Thymus (tissue), 11 donors: ENCODE measurements around the gene AFF2. TPM values are rescaled to one million over a fixed set of nuclear protein-coding genes. Genes with fewer than 3 reads are reported as not detected.
A peak's percentile ranks its signal among the peaks of the same experiment; 100 is the strongest.

Experiments used
- DNase-seq, 9 donors: peaks; one replicate each; pipeline ENCODE4 v3.0.0-alpha.2; 2013; ENCODE audit warnings: low spot score in 9 of 9, low read depth in 6 of 9, missing footprints in 1 of 9
- H3K27ac ChIP-seq, 2 donors: one replicate each; pipeline ENCODE4 v1.5.1; 2013; ENCODE audit warnings: control low read depth in 1 of 2, low read depth in 1 of 2, low read length in 1 of 2, mild to moderate bottlenecking in 1 of 2, moderate library complexity in 1 of 2
- H3K27me3 ChIP-seq, 2 donors: one replicate each; pipeline ENCODE4 v1.5.1; 2013; ENCODE audit warnings: low read length in 1 of 2; ENCODE audit not compliant: control insufficient read depth in 2 of 2, insufficient read depth in 1 of 2
- H3K36me3 ChIP-seq, 2 donors: one replicate each; pipeline ENCODE4 v1.5.1; 2013; ENCODE audit warnings: low read length in 1 of 2, mild to moderate bottlenecking in 1 of 2, moderate library complexity in 1 of 2; ENCODE audit not compliant: control insufficient read depth in 2 of 2, insufficient read depth in 2 of 2
- H3K4me1 ChIP-seq, 2 donors: one replicate each; pipeline ENCODE4 v1.5.1; 2013; ENCODE audit warnings: low read length in 2 of 2; ENCODE audit not compliant: control insufficient read depth in 2 of 2, insufficient read depth in 2 of 2
- H3K4me3 ChIP-seq, 2 donors: one replicate each; pipeline ENCODE4 v1.5.1; 2013; ENCODE audit warnings: low read length in 2 of 2, control low read depth in 1 of 2, mild to moderate bottlenecking in 1 of 2
- H3K9me3 ChIP-seq, 2 donors: one replicate each; pipeline ENCODE4 v1.5.1; 2013; ENCODE audit warnings: low read length in 1 of 2, mild to moderate bottlenecking in 1 of 2; ENCODE audit not compliant: control insufficient read depth in 2 of 2, insufficient read depth in 1 of 2
- WGBS: extraction: QIAGEN DNeasy Blood & Tissue Kit; methylation state at CpG from one replicate; pipeline ENCODE4 v1.1.7; 2013; 5-methylcytosine and 5-hydroxymethylcytosine counted together
- polyA plus RNA-seq: library from polyadenylated mRNA; stranded (reverse); fragments of 200-250 nt; gene quantifications from one replicate; pipeline ENCODE4 v1.2.3, GENCODE V29; 2013
- total RNA-seq: library from RNA; stranded (reverse); fragments of 120-200 nt; gene quantifications from one replicate; pipeline ENCODE4 v1.2.4, GENCODE V29; 2013
- donor health status: healthy.

The AFF2 gene
- total and polyA plus RNA-seq, 2 donors: 1.3 to 27.4 TPM

DNA sequence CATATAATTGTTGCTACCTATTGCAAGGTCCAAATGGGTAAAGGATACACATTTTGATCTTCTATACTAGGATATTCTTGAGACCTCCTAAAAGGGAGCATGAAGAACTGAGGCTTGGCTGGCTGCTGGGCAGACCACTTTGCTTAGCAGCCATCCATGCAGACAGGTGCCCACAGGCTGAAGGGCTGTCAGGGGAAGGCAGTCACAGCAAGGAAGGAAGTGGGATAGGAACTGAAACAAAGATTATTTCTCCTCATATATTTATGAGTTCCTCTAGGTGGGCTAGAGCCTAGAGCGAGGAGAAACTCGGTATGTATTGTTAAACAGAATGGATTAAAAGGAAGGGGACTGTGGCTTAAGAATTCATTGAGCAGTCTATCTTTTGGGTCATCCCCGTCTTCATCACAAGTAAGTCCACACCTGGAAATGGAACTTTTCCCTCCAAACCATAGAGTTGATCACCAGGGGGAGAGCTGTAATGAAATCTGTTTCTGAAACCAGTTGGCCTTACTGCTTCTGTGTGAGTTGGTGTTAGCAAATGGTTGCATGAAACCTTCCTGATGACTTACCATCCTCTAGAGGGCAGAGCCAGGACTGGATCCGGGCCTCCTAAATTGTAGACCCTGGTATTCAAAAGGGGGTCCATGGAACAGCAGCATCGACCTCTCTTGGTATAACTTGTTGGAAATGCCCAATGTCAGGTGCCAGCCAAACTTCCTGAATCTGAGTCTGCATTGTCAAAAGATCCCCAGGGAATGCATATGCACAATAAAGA, 42.3 kb downstream of the AFF2 start:
- no peaks in the 10 kb centered on the region for H3K36me3 ChIP-seq
- H3K4me1 ChIP-seq: no peaks in the 10 kb centered on the region
- 78% methylated on average over 5 of the region's 5 CpGs for WGBS
- no peak overlapping the region for H3K4me3 ChIP-seq
- DNase-seq: no peak
- H3K27me3 ChIP-seq: no peaks in the 10 kb centered on the region
- no peaks in the 10 kb centered on the region for H3K9me3 ChIP-seq
- no peak overlapping the region for H3K27ac ChIP-seq

DNA sequence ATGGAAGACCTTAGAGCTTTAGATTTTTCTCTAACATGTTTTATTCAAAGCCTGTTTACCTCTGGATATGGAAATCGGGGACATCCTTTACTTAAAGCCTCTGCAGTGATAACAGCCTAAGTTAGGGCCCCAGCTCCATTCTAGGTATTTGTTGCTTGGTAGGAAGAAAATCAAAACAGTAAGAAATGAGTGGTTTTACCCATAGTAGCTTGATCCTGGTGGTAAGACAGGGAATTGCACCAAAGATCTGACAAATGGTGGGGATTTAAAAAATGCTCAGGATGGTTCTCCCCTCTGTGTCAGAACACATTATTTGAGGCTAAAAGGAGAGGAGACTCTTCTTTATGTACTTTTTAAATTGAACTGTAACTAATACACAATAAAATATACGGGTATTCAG, 52.4 kb downstream of the AFF2 start:
- no peak for DNase-seq
- 97% methylated on average over 2 of the region's 2 CpGs for WGBS
- Histone ChIP-seq H3K4me3 (no peak overlapping the region), H3K27me3 (no peaks in the 10 kb centered on the region), H3K36me3 (no peaks in the 10 kb centered on the region), H3K4me1 (no peaks in the 10 kb centered on the region), H3K27ac (no peak overlapping the region), H3K9me3 (no peaks in the 10 kb centered on the region)

DNA sequence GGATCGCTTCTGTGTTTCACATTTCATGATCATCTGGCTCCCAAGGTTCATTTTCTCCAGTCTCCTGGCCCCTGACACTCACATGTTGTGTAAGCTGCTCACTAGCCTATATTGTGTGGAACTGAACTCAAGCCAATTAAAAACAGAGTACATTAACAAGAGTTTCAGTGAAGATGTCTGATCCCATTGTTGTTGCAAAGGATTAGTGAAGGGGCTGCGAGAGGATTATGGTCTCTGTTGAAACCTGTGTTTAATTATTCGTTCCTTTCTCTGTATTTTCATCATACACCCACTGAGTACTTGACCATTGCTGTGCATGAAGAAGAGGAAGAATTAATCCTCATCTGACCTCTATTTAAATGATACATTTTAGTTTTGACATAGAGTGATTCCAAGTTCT, 54.7 kb downstream of the AFF2 start:
- Histone ChIP-seq H3K4me1 (no peaks in the 10 kb centered on the region), H3K27me3 (no peaks in the 10 kb centered on the region), H3K4me3 (no peak overlapping the region), H3K36me3 (no peaks in the 10 kb centered on the region), H3K27ac (no peak overlapping the region), H3K9me3 (no peaks in the 10 kb centered on the region)
- WGBS: 94% methylated on average over 3 of the region's 3 CpGs
- no peak for DNase-seq

DNA sequence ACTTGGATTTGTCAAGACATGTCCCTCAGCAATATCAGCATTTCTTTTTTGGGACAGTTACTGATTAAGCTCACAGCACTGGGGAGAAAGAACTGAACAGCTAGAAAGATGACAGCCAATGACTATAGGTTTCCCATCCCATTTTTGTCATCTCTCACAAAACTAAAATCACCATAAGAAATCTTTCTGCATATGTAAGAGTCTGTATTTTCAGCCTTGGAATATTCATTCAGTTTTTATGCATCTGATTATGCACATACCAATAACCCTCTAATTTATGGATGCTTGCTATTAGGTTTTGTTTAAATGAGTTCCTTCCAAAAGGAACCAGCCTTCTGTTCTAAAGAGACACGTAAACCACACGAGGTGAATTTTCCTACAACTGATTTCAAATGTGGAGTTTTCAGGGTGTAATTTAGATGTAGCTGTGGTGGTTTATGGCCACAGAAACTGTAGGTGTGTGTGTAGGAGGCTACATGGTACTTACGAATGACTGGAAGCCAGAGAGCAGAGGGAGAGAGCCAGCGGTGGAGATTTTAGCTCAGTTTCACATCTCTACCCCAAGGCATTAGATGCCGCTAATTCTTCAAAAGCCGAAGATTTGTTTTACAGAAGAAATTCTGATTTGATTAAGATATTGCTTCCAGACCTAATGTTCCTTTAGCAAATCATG, 55.3 kb downstream of the AFF2 start:
- Histone ChIP-seq H3K4me3 (no peak overlapping the region), H3K9me3 (no peaks in the 10 kb centered on the region), H3K36me3 (no peaks in the 10 kb centered on the region), H3K4me1 (no peaks in the 10 kb centered on the region), H3K27ac (no peak overlapping the region), H3K27me3 (no peaks in the 10 kb centered on the region)
- WGBS: 90% methylated on average over 6 of the region's 6 CpGs
- no peak for DNase-seq

DNA sequence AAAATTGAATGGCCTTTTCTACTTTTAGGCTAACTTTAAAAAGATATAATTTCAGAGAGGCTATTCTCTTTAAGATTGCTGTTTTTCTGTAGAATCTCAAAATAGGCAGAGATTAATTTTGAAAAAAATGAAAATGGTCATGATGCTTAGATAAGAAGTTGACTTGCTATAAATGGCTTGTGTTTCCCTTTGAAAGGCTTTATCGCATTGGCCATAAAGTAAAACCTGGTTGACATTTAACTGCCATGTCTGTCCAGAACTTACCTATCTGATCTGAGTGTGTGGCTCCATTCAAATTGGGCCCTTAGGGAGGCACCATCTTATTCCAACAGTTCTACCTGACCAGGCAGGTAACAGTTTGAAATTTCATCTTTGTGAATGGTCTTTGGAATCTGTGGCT, 56.1 kb downstream of the AFF2 start:
- DNase-seq: no peak
- no peaks in the 10 kb centered on the region for H3K36me3 ChIP-seq
- WGBS: 97% methylated on average over 1 of the region's 1 CpG
- no peak overlapping the region for H3K4me3 ChIP-seq
- H3K27ac ChIP-seq: no peak overlapping the region
- no peaks in the 10 kb centered on the region for H3K4me1 ChIP-seq
- H3K9me3 ChIP-seq: no peaks in the 10 kb centered on the region
- H3K27me3 ChIP-seq: no peaks in the 10 kb centered on the region

DNA sequence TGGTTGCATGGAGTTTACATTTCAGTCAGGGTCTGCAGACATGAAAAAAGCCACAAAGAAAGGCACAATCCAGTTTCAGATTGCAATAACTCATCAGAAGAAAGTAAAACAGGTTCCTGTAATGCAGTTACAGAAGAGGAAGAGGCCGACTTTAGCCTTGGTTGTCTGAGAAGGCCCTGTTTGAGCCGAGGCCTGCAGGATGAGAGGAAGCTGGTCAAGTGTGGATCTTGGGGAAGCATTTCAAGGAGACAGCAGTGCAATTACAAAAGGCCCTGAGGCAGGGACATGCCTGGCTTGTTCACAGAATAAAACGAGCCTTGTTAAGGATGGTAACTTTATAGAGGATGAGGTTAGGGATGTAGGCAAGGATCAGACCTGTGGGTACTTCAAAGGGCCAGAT, 62.4 kb downstream of the AFF2 start:
- 38% methylated on average over 3 of the region's 3 CpGs for WGBS
- no peaks in the 10 kb centered on the region for H3K36me3 ChIP-seq
- DNase-seq: peak in 1 of 9 donors; percentile 8

DNA sequence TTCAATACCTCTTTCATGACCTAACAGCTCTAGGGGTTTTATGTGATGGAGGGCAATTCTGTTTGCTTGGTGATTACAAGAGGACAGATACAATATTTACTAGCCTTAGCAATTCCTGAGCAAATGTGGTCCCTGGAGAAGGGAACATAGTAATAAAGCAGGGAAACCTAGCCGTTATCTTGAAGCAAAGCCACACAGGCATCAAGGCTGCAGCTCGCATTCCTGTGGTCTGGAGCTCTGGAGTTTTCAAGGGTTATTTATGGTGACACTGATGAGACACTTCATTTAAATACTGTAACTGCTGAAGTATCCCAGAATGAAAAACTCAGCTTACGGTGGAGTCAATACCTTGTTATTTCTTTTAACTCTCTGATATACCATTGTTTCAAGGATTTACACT, 66.8 kb downstream of the AFF2 start:
- no peak overlapping the region for H3K27ac ChIP-seq
- H3K36me3 ChIP-seq: no peaks in the 10 kb centered on the region
- H3K9me3 ChIP-seq: no peaks in the 10 kb centered on the region
- H3K4me1 ChIP-seq: peaks cover 0 to 5% of the 10 kb centered on the region in 2 donors
- no peak overlapping the region for H3K4me3 ChIP-seq
- 99% methylated on average over 3 of the region's 3 CpGs for WGBS
- H3K27me3 ChIP-seq: no peaks in the 10 kb centered on the region
- no peak for DNase-seq

More for the DNA sequence above, 62.4 kb downstream of the AFF2 start:
- H3K4me1 ChIP-seq: peaks cover 0 to 5% of the 10 kb centered on the region in 2 donors
- no peak overlapping the region for H3K27ac ChIP-seq
- H3K4me3 ChIP-seq: no peak overlapping the region
- no peaks in the 10 kb centered on the region for H3K9me3 ChIP-seq
- no peaks in the 10 kb centered on the region for H3K27me3 ChIP-seq

DNA sequence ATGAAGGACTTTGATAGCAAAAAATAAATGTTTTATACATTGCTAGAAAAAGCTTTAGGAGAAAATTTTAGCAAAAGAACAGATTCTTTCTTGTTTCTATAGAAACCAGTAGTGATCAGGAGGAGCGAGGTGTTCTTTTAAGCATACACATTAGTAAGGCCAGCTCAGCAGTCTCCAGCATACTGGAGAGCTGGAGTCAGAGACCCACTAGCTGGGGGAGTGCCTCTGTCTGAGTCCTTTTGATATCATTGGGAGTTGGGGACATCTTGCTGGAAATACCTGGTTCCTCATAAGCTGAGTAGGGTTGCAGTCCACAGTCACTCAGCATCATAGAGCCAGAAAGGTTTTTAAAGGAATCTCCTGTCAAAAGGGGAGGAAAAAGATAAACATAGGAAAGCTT, 67.4 kb downstream of the AFF2 start:
- no peaks in the 10 kb centered on the region for H3K27me3 ChIP-seq
- no peak for DNase-seq
- H3K9me3 ChIP-seq: no peaks in the 10 kb centered on the region
- WGBS: 92% methylated on average over 1 of the region's 1 CpG
- H3K4me3 ChIP-seq: no peak overlapping the region
- no peak overlapping the region for H3K27ac ChIP-seq
- H3K36me3 ChIP-seq: no peaks in the 10 kb centered on the region
- H3K4me1 ChIP-seq: peaks cover 0 to 2% of the 10 kb centered on the region in 2 donors

DNA sequence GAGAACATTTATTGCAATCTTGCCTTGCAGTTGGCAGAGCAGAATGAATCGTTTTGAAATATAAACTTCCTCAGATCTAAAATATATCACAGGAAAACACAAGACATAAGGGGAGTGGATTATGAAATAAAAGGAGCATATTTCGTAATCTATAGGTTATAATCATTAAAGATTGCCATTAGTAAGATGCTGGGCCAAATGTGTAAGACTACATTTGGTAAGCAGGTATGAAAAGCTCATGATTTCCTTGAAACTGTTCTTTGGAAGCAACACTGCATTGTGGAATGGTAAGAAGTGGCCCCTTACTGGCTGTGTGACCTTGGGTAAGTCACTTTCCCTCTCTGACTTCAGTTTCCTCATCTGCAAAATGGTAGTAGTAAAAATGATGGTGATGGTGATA, 68.3 kb downstream of the AFF2 start:
- Histone ChIP-seq H3K9me3 (no peaks in the 10 kb centered on the region), H3K27ac (no peak overlapping the region), H3K4me1 (no peaks in the 10 kb centered on the region), H3K4me3 (no peak overlapping the region), H3K36me3 (no peaks in the 10 kb centered on the region), H3K27me3 (no peaks in the 10 kb centered on the region)
- 76% methylated on average over 2 of the region's 2 CpGs for WGBS
- DNase-seq: no peak
